HepG2 (cell line): Measurements from ENCODE around the gene DCC. TPM values are rescaled to one million over a fixed set of nuclear protein-coding genes. Genes with fewer than 3 reads are reported as not detected.

Source experiments
- ATAC-seq: fragments of 200-7000 bp; cut with Tn5 transposase; 3 replicates; pipeline ENCODE4 v1.9.1; 2020; ENCODE audit warnings: mild to moderate bottlenecking, moderate library complexity
- BruUV-seq: library from RNA; stranded (reverse); fragments of 400-500 nt; replicated peaks from 2 replicates; lab custom pipeline; 2021; lab: Mats Ljungman, UMichigan
- CTCF ChIA-PET: fragments of 300-600 bp; formaldehyde crosslinking; extraction: SDS; loops from one replicate; lab custom pipeline; 2021; ENCODE audit warnings: low total read pairs, inconsistent platforms, low intra/inter-chr PET ratio; lab: Yijun Ruan, JAX
- POLR2A ChIA-PET: fragments of 350-600 bp; sonication (Branson Sonifier 250); formaldehyde crosslinking; loops from one replicate; lab custom pipeline; 2020; ENCODE audit warnings: antibody characterized with exemption, inconsistent platforms; lab: Yijun Ruan, JAX
- DNase-seq: peaks from one replicate; pipeline ENCODE4 v3.0.0-alpha.2; 2015; ENCODE audit warnings: low spot score
- FAIRE-seq: peaks from 3 replicates; lab custom pipeline; 2011; peaks lifted over from hg19 to GRCh38; lab: Jason Lieb, UNC
- H2AFZ ChIP-seq: one replicate; pipeline ENCODE4 v1.6.1; 2011; ENCODE audit warnings: low read length, inconsistent platforms
- H3K27ac ChIP-seq: fragments of 300-600 bp; 3 replicates; pipeline ENCODE4 v1.8.0; 2011; ENCODE audit warnings: mixed run types, mild to moderate bottlenecking, mixed read lengths, low read length, inconsistent platforms; ENCODE audit not compliant: insufficient read depth; ENCODE audit errors: extremely low read length
- H3K27me3 ChIP-seq, 2 experiments: fragments of 200-600 bp in 1 of 2; 2 replicates in 1 of 2; 3 replicates in 1 of 2; pipeline versions ENCODE4 v1.6.0 to v1.8.0; 2011; ENCODE audit warnings: low read length in 2 of 2, mild to moderate bottlenecking in 2 of 2, moderate library complexity in 2 of 2, inconsistent platforms in 1 of 2; ENCODE audit not compliant: insufficient read depth in 2 of 2, control insufficient read depth in 1 of 2
- H3K36me3 ChIP-seq, 2 experiments: fragments of 200-600 bp in 1 of 2; replicated peaks in 1 of 2; 2 replicates in 1 of 2; 3 replicates in 1 of 2; pipeline versions ENCODE4 v1.5.1 to v1.8.0; 2011; ENCODE audit warnings: low read length in 2 of 2, inconsistent platforms in 1 of 2; ENCODE audit not compliant: insufficient read depth in 2 of 2, control insufficient read depth in 1 of 2
- H3K4me1 ChIP-seq: 2 replicates; pipeline ENCODE4 v1.5.1; 2012; ENCODE audit warnings: low read length, inconsistent platforms; ENCODE audit not compliant: insufficient read depth
- H3K4me2 ChIP-seq: 2 replicates; pipeline ENCODE4 v1.6.0; 2011; ENCODE audit warnings: low read depth, low read length, inconsistent platforms
- H3K4me3 ChIP-seq, 3 experiments: fragments of 200-600 bp in 1 of 3; sonication (generic), shearing (Covaris generic) in 1 of 3; replicated peaks in 1 of 3; 2 replicates each; pipeline ENCODE4 v1.5.1; 2011 to 2016; ENCODE audit warnings: low read length in 3 of 3, inconsistent platforms in 2 of 3, low read depth in 2 of 3, mild to moderate bottlenecking in 2 of 3, control low read depth in 1 of 3, mixed read lengths in 1 of 3; ENCODE audit not compliant: insufficient read depth in 1 of 3
- H3K79me2 ChIP-seq: one replicate; pipeline ENCODE4 v1.6.1; 2011; ENCODE audit warnings: low read length, inconsistent platforms; ENCODE audit not compliant: insufficient read depth
- H3K9ac ChIP-seq: 2 replicates; pipeline ENCODE4 v1.6.0; 2011; ENCODE audit warnings: mild to moderate bottlenecking, low read depth, low read length, inconsistent platforms; ENCODE audit not compliant: insufficient read depth
- H3K9me3 ChIP-seq: 2 replicates; pipeline ENCODE4 v1.5.1; 2012; ENCODE audit warnings: mild to moderate bottlenecking, low read length
- H4K20me1 ChIP-seq: 2 replicates; pipeline ENCODE4 v1.6.0; 2011; ENCODE audit warnings: inconsistent platforms, mild to moderate bottlenecking, low read length, moderate library complexity; ENCODE audit not compliant: insufficient read depth
- CCDC6 ChIP-seq: sonication (generic); formaldehyde crosslinking; IDR thresholded peaks from 2 replicates; pipeline ENCODE4 v1.8.1; 2022; ENCODE audit warnings: mild to moderate bottlenecking, missing genetic modification reagents, moderate library complexity
- EP300 ChIP-seq, 3 experiments: sonication (generic) in 1 of 3; formaldehyde crosslinking in 1 of 3; IDR thresholded peaks; 2 replicates each; pipeline versions ENCODE4 v1.5.1 to v1.6.1; 2011 to 2020; ENCODE audit warnings: low read depth in 2 of 3, low read length in 2 of 3, borderline replicate concordance in 1 of 3, improper control_type of control experiment in 1 of 3, mild to moderate bottlenecking in 1 of 3, missing genetic modification reagents in 1 of 3, moderate library complexity in 1 of 3
- KLF16 ChIP-seq, 2 experiments: sonication (generic) in 1 of 2; formaldehyde crosslinking in 1 of 2; IDR thresholded peaks; 2 replicates each; pipeline versions ENCODE4 v1.6.1 to v1.8.0; 2016 to 2023; ENCODE audit warnings: missing genetic modification reagents in 2 of 2, missing compliant biosample characterization in 1 of 2
- KMT2B ChIP-seq: IDR thresholded peaks from 2 replicates; pipeline ENCODE4 v1.6.1; 2016; ENCODE audit warnings: missing genetic modification reagents, missing compliant biosample characterization
- MED8 ChIP-seq: sonication (generic); formaldehyde crosslinking; IDR thresholded peaks from 2 replicates; pipeline ENCODE4 v1.8.1; 2023; ENCODE audit warnings: mild to moderate bottlenecking, missing genetic modification reagents; ENCODE audit not compliant: insufficient replicate concordance
- NFIC ChIP-seq: IDR thresholded peaks from 2 replicates; pipeline ENCODE4 v1.6.1; 2012; ENCODE audit warnings: mild to moderate bottlenecking, low read length, inconsistent platforms
- REXO4 ChIP-seq: sonication (generic); formaldehyde crosslinking; IDR thresholded peaks from 2 replicates; pipeline ENCODE4 v1.8.0; 2022; ENCODE audit warnings: missing genetic modification reagents, mild to moderate bottlenecking, borderline replicate concordance
- RFXANK ChIP-seq: IDR thresholded peaks from 2 replicates; pipeline ENCODE4 v1.6.1; 2016
- STAG1 ChIP-seq: sonication (generic); formaldehyde crosslinking; IDR thresholded peaks from 2 replicates; pipeline ENCODE4 v1.4.0; 2020; ENCODE audit warnings: missing genetic modification reagents
- TAF15 ChIP-seq: fragments of 200-400 bp; formaldehyde crosslinking; IDR thresholded peaks from one replicate; pipeline ENCODE4 v1.6.1; 2018; ENCODE audit warnings: mild to moderate bottlenecking, low read depth, low read length; ENCODE audit not compliant: poor library complexity, severe bottlenecking
- TBL1XR1 ChIP-seq: fragments of 150-350 bp; IDR thresholded peaks from 2 replicates; pipeline ENCODE4 v1.6.1; 2014; ENCODE audit warnings: borderline replicate concordance, low read length; ENCODE audit not compliant: partially characterized antibody
- TCF7L2 ChIP-seq: IDR thresholded peaks from 2 replicates; pipeline ENCODE4 v1.6.1; 2011; ENCODE audit warnings: mild to moderate bottlenecking, low read depth, low read length, moderate library complexity
- ZNF598 ChIP-seq: sonication (generic); formaldehyde crosslinking; IDR thresholded peaks from 2 replicates; pipeline ENCODE4 v1.5.1; 2020; ENCODE audit warnings: mild to moderate bottlenecking, missing genetic modification reagents, borderline replicate concordance
- WGBS: methylation state at CpG from one replicate; pipeline ENCODE4 v1.1.6; 2017; ENCODE audit warnings: low lambda C conversion rate; 5-methylcytosine and 5-hydroxymethylcytosine counted together
- in situ Hi-C: cut with HindIII; loops from 2 replicates; pipeline ENCODE4 v1.10.0; 2017; ENCODE audit warnings: low pct_unique_long_range_greater_than_20kb; ENCODE audit not compliant: extremely low pct_ligation_motif_present
- intact Hi-C: fragments of 100-400 bp; cut with micrococcal nuclease; formaldehyde crosslinking; loops from one replicate; pipeline ENCODE4 v1.10.0; 2022; ENCODE audit not compliant: unreplicated experiment
- polyA plus RNA-seq, 8 experiments: library from polyadenylated mRNA; depleted of rRNA in 3 of 8; stranded (reverse) in 7 of 8; unstranded in 1 of 8; fragments of >200 nt; fragmentation: Illumina TruSeq in 4 of 8; extraction: Trizol in 4 of 8; gene quantifications; 2 replicates each; pipeline versions ENCODE4 v1.2.1 to v1.2.3, GENCODE V29; 2011 to 2016; ENCODE audit warnings: low read depth in 4 of 8, missing spikeins in 1 of 8, mixed read lengths in 1 of 8; ENCODE audit not compliant: insufficient read depth in 1 of 8
- total RNA-seq, 5 experiments: library from RNA; depleted of rRNA; stranded (reverse); fragments of >200 nt; fragmentation: Illumina TruSeq; extraction: Trizol; gene quantifications; 2 replicates each; pipeline ENCODE4 v1.2.3, GENCODE V29; 2016; ENCODE audit warnings: low read depth in 1 of 5
- TF ChIP-seq, protein P1 (sequence below): sonication (generic); formaldehyde crosslinking; IDR thresholded peaks from 2 replicates; pipeline ENCODE4 v1.8.0; 2022; ENCODE audit warnings: missing genetic modification reagents, low read depth, mild to moderate bottlenecking, borderline replicate concordance
- TF ChIP-seq, protein P2 (sequence below): sonication (generic); formaldehyde crosslinking; IDR thresholded peaks from 2 replicates; pipeline ENCODE4 v1.4.0; 2020; ENCODE audit warnings: mild to moderate bottlenecking, low read depth, missing genetic modification reagents
- TF ChIP-seq, protein P3 (sequence below): sonication (generic); formaldehyde crosslinking; IDR thresholded peaks from 2 replicates; pipeline ENCODE4 v1.4.0; 2020; ENCODE audit warnings: missing genetic modification reagents
- TF ChIP-seq, protein P4 (sequence below): sonication (generic); formaldehyde crosslinking; IDR thresholded peaks from 2 replicates; pipeline ENCODE4 v1.8.0; 2022; ENCODE audit warnings: missing genetic modification reagents, mild to moderate bottlenecking, borderline replicate concordance
- TF ChIP-seq, protein P5 (sequence below): fragments of 450-650 bp; IDR thresholded peaks from 2 replicates; pipeline ENCODE4 v1.6.1; 2016

The DCC gene
- total and polyA plus RNA-seq, 2 of the 13 experiments (the other 11 are each of a cell fraction or from before 2014, with no cell fraction given), result not detected

DNA sequence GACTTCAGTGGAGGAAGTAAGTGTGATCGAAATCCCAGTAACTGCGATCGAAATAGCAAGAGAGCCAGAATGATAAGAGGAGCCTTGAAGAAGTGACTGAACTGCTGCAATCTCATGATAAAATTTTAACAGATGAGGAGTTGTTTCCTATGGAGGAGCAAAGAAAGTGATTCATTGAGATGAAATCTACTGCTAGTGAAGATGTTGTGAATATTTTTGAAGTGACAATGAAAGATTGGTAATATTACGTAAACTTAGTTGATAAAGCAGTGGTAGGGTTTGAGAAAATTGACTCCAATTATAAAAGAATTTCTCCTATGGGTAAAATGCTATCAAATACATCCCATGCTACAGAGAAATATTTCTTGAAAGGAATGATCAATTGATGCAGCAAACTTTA is 1103.8 kb downstream of the DCC start (continued):
- TF ChIP-seq, protein P1, sequence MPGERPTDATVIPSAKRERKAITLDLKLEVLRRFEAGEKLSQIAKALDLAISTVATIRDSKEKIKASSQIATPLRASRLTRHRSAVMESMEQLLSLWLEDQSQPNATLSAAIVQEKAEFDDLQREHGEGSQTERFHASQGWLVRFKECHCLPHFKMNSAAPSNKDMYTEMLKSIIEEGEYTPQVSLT (CRISPR knock-in tag), result no peak
- TF ChIP-seq RFXANK (no peak), KMT2B (CRISPR knock-in tag) (no peak), NFIC (no peak), REXO4 (CRISPR knock-in tag) (no peak)
- TF ChIP-seq, protein P2, sequence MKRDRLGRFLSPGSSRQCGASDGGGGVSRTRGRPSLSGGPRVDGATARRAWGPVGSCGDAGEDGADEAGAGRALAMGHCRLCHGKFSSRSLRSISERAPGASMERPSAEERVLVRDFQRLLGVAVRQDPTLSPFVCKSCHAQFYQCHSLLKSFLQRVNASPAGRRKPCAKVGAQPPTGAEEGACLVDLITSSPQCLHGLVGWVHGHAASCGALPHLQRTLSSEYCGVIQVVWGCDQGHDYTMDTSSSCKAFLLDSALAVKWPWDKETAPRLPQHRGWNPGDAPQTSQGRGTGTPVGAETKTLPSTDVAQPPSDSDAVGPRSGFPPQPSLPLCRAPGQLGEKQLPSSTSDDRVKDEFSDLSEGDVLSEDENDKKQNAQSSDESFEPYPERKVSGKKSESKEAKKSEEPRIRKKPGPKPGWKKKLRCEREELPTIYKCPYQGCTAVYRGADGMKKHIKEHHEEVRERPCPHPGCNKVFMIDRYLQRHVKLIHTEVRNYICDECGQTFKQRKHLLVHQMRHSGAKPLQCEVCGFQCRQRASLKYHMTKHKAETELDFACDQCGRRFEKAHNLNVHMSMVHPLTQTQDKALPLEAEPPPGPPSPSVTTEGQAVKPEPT (CRISPR knock-in tag), result no peak

DNA sequence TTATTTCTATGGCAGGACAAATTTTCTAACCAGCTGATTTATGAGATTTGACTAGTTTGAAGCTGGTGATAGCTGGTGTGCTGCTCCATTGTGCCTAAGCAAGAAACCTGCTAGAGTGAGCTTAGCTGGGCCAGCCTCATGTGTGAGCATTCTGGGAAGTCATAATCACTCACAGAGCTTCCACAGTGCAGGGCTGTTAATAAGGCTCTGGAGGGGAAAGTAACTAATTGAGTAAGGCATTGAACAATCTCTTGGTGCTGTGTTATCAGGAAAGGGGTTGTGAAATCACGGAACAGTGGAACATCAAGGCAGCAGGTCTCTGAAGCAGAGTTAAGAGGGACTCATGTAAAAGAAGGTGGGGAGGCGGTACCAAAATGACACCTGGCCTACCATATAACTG is 1111.9 kb downstream of the DCC start:
- H3K79me2 ChIP-seq, result no peaks in the 10 kb centered on the region
- CTCF ChIA-PET, result no interaction called here
- intact Hi-C loops (no loop called here), in situ Hi-C loops (no loop called here)
- H4K20me1 ChIP-seq, result no peaks in the 10 kb centered on the region
- H3K27ac ChIP-seq, result no peak overlapping the region
- POLR2A ChIA-PET, result no interaction called here
- ATAC-seq (no peak), FAIRE-seq (no peak), DNase-seq (no peak)
- no peaks in the 10 kb centered on the region for H3K36me3 ChIP-seq
- no peak overlapping the region for H3K9ac ChIP-seq
- H3K27me3 ChIP-seq, result no peaks in the 10 kb centered on the region
- no peak overlapping the region for H3K4me3 ChIP-seq
- H3K9me3 ChIP-seq, result no peaks in the 10 kb centered on the region; the same call in 1 of the 2 replicates
- no TSS peak for BruUV-seq
- no peak overlapping the region for H2AFZ ChIP-seq
- no peaks in the 10 kb centered on the region for H3K4me1 ChIP-seq
- 0% methylated on average over 2 of the region's 2 CpGs for WGBS
- no peak overlapping the region for H3K4me2 ChIP-seq
- TF ChIP-seq KLF16 (CRISPR knock-in tag; IDR thresholded peaks at IDR 0.05), result no peak
- TF ChIP-seq TBL1XR1, result no peak
- TF ChIP-seq STAG1, result no peak
- no peak for TF ChIP-seq TAF15
- TF ChIP-seq ZNF598 (CRISPR knock-in tag), result no peak
- TF ChIP-seq, protein P3, sequence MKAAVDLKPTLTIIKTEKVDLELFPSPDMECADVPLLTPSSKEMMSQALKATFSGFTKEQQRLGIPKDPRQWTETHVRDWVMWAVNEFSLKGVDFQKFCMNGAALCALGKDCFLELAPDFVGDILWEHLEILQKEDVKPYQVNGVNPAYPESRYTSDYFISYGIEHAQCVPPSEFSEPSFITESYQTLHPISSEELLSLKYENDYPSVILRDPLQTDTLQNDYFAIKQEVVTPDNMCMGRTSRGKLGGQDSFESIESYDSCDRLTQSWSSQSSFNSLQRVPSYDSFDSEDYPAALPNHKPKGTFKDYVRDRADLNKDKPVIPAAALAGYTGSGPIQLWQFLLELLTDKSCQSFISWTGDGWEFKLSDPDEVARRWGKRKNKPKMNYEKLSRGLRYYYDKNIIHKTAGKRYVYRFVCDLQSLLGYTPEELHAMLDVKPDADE (CRISPR knock-in tag), result no peak
- no peak for TF ChIP-seq CCDC6 (CRISPR knock-in tag)
- no peak for TF ChIP-seq TCF7L2
- TF ChIP-seq, protein P4, sequence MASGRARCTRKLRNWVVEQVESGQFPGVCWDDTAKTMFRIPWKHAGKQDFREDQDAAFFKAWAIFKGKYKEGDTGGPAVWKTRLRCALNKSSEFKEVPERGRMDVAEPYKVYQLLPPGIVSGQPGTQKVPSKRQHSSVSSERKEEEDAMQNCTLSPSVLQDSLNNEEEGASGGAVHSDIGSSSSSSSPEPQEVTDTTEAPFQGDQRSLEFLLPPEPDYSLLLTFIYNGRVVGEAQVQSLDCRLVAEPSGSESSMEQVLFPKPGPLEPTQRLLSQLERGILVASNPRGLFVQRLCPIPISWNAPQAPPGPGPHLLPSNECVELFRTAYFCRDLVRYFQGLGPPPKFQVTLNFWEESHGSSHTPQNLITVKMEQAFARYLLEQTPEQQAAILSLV (CRISPR knock-in tag), result no peak
- no peak for TF ChIP-seq MED8 (CRISPR knock-in tag)
- TF ChIP-seq EP300 (IDR thresholded peaks at IDR 0.05; ENCODE audit: low read depth in 2 of 2, low read length in 2 of 2), result no peak
- no peak for TF ChIP-seq EP300 (CRISPR knock-in tag; IDR thresholded peaks at IDR 0.05; ENCODE audit: borderline replicate concordance)
- TF ChIP-seq, protein P5, sequence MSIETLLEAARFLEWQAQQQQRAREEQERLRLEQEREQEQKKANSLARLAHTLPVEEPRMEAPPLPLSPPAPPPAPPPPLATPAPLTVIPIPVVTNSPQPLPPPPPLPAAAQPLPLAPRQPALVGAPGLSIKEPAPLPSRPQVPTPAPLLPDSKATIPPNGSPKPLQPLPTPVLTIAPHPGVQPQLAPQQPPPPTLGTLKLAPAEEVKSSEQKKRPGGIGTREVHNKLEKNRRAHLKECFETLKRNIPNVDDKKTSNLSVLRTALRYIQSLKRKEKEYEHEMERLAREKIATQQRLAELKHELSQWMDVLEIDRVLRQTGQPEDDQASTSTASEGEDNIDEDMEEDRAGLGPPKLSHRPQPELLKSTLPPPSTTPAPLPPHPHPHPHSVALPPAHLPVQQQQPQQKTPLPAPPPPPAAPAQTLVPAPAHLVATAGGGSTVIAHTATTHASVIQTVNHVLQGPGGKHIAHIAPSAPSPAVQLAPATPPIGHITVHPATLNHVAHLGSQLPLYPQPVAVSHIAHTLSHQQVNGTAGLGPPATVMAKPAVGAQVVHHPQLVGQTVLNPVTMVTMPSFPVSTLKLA, result no peak
